DMS79 treated with DMSO at 0.1 percent for 48 hours (cell line): ENCODE data around the gene VPS35.

Experiments used
- DNase-seq: peaks from one replicate; lab custom pipeline; 2025; lab: John Stamatoyannopoulos, UW

Gene VPS35

DNA sequence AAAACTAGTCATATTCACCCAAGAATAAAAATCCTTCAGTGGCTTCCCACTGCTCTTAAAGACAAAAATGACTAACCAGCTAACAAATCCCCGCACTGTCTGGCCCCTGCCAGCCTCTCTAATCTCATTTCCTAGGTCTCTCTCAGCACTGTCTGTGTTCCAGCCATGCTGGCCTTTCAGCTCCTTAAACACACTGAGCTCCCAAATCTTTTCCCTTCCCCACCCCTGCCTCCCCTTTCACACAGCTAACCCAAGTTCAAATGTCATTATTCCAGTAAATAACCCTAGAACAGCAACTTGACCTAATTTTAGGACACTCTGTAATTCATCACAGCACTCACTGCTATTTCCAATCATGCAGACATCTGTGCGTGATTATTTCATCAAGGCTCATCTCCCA, 75.6 kb downstream of the VPS35 start:
- DNase-seq, result no peak

- DNase-seq, result no peak
Measured at GRCh38 chr16:46612121-46612520, 76.9 kb downstream of the VPS35 start.

- no peak for DNase-seq
Measured at GRCh38 chr16:46607529-46607928, 81.4 kb downstream of the VPS35 start.

DNA sequence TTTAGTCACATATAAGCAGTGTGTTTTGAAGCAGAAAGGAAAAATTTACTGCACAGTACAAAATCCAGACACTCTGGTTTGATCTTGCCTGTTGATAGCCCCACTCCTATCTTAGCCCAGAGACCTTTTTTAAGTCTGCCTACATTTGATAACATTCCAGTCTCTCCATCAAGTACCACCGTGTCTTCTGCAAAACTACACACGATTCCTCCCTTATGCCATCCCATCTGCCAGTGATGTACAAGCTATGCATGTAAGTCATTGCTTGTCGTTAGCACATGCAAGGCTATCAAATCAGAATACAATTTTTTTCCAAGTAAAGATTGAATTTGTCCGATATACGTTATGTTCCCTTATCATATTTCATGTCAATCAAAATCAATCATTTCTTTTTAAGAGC, 82.7 kb downstream of the VPS35 start:
- DNase-seq, result no peak
